Neuronal stem cell (in vitro differentiated cells): ENCODE measurements around the gene GET3.

Experiments
- DNase-seq: peaks from one replicate; pipeline ENCODE4 v3.0.0-alpha.2; 2013; ENCODE audit warnings: low spot score
- H2AFZ ChIP-seq: one replicate; pipeline ENCODE4 v1.6.1; 2013; ENCODE audit warnings: mild to moderate bottlenecking, low read length, inconsistent platforms
- H2AK5ac ChIP-seq: 2 replicates; pipeline ENCODE4 v1.6.1; 2013; ENCODE audit warnings: low read depth, mild to moderate bottlenecking, inconsistent platforms, low read length, moderate library complexity, mixed read lengths
- H2BK120ac ChIP-seq: 2 replicates; pipeline ENCODE4 v1.6.1; 2013; ENCODE audit warnings: low read depth, mild to moderate bottlenecking, inconsistent platforms, low read length, moderate library complexity, mixed read lengths
- H2BK12ac ChIP-seq: one replicate; pipeline ENCODE4 v1.6.1; 2013; ENCODE audit warnings: low read length, inconsistent platforms
- H2BK15ac ChIP-seq: 2 replicates; pipeline ENCODE4 v1.6.1; 2013; ENCODE audit warnings: mild to moderate bottlenecking, low read length, inconsistent platforms, mixed read lengths
- H2BK5ac ChIP-seq: one replicate; pipeline ENCODE4 v1.6.1; 2013; ENCODE audit warnings: inconsistent platforms, mild to moderate bottlenecking, low read length, moderate library complexity
- H3K14ac ChIP-seq: one replicate; pipeline ENCODE4 v1.6.1; 2013; ENCODE audit warnings: low read length, inconsistent platforms
- H3K18ac ChIP-seq: 2 replicates; pipeline ENCODE4 v1.6.1; 2013; ENCODE audit warnings: low read length, inconsistent platforms
- H3K23ac ChIP-seq: 2 replicates; pipeline ENCODE4 v1.6.1; 2013; ENCODE audit warnings: low read depth, mild to moderate bottlenecking, mixed read lengths, low read length, inconsistent platforms; ENCODE audit not compliant: poor library complexity
- H3K27ac ChIP-seq: replicated peaks from 3 replicates; pipeline ENCODE4 v1.5.1; 2013; ENCODE audit warnings: low read length, inconsistent platforms
- H3K27me3 ChIP-seq, 3 experiments: 2 replicates each; pipeline ENCODE4 v1.6.1; 2013; ENCODE audit warnings: low read length in 3 of 3, mild to moderate bottlenecking in 2 of 3, inconsistent platforms in 1 of 3, low read depth in 1 of 3, mixed read lengths in 1 of 3, moderate library complexity in 1 of 3; ENCODE audit not compliant: control insufficient read depth in 3 of 3, insufficient read depth in 3 of 3
- H3K36me3 ChIP-seq, 2 donors: replicated peaks in 1 of 2; 2 replicates each; pipeline ENCODE4 v1.6.1; 2013; ENCODE audit warnings: low read length in 2 of 2; ENCODE audit not compliant: control insufficient read depth in 2 of 2, insufficient read depth in 2 of 2
- H3K4ac ChIP-seq: 2 replicates; pipeline ENCODE4 v1.6.1; 2013; ENCODE audit warnings: inconsistent platforms, mild to moderate bottlenecking, low read length, moderate library complexity
- H3K4me1 ChIP-seq, 2 donors: 1 replicate in 1 of 2; 2 replicates in 1 of 2; pipeline ENCODE4 v1.6.1; 2013; ENCODE audit warnings: low read length in 2 of 2, low read depth in 1 of 2; ENCODE audit not compliant: control insufficient read depth in 2 of 2, insufficient read depth in 1 of 2
- H3K4me2 ChIP-seq: one replicate; pipeline ENCODE4 v1.6.1; 2013; ENCODE audit warnings: mild to moderate bottlenecking, low read length, inconsistent platforms; ENCODE audit not compliant: insufficient read depth, poor library complexity, severe bottlenecking
- H3K4me3 ChIP-seq, 2 donors: 2 replicates each; pipeline ENCODE4 v1.5.1; 2013; ENCODE audit warnings: low read length in 2 of 2, mild to moderate bottlenecking in 2 of 2, inconsistent platforms in 1 of 2, moderate library complexity in 1 of 2
- H3K79me1 ChIP-seq: one replicate; pipeline ENCODE4 v1.6.1; 2013; ENCODE audit warnings: low read depth, mild to moderate bottlenecking, inconsistent platforms, low read length, moderate library complexity
- H3K9ac ChIP-seq: one replicate; pipeline ENCODE4 v1.6.1; 2013; ENCODE audit warnings: mild to moderate bottlenecking, low read depth, low read length, inconsistent platforms; ENCODE audit not compliant: poor library complexity
- H3K9me3 ChIP-seq, 2 donors: replicated peaks in 1 of 2; 2 replicates each; pipeline versions ENCODE3 to v1.6.1; 2013; ENCODE audit warnings: low read length in 2 of 2, mild to moderate bottlenecking in 2 of 2, inconsistent platforms in 1 of 2, low read depth in 1 of 2, mixed read lengths in 1 of 2, moderate library complexity in 1 of 2; ENCODE audit not compliant: control insufficient read depth in 2 of 2, insufficient read depth in 1 of 2
- H4K8ac ChIP-seq: one replicate; pipeline ENCODE4 v1.6.1; 2013; ENCODE audit warnings: low read depth, mild to moderate bottlenecking, inconsistent platforms, low read length, moderate library complexity
- H4K91ac ChIP-seq: one replicate; pipeline ENCODE4 v1.6.1; 2013; ENCODE audit warnings: low read length, low read depth, mild to moderate bottlenecking, inconsistent platforms; ENCODE audit not compliant: poor library complexity
- WGBS, 2 donors: extraction: QIAGEN DNeasy Blood & Tissue Kit; methylation state at CpG; one replicate each; pipeline ENCODE4 v1.1.7; 2013; ENCODE audit warnings: missing lambda C conversion rate in 2 of 2, mixed read lengths in 1 of 2; ENCODE audit not compliant: insufficient read length in 2 of 2, insufficient replicate concordance in 1 of 2; ENCODE audit errors: extremely low coverage in 2 of 2; 5-methylcytosine and 5-hydroxymethylcytosine counted together

The GET3 gene

DNA sequence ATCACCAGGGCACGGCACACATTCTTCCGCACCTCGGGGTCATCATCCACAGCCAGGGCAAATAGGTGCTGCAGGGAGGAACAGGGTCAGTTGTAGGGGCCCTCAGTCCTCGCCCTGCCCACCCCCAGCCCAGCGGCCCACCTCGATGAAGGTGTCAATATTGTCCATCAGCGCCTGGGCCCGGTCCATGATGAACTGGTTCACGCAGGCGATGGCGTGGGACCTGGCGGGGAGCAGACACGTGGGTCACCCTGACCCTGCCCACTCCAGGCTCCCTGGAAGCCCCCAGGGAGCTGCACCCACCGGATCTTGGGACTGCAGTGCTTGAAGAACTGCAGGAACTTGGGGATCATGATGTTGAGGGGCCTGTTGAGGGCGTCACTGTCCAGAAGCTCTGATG, 22.2 kb upstream of the GET3 start:
- Histone ChIP-seq H3K18ac (no peak overlapping the region), H2BK5ac (peak overlapping the region; percentile 42), H2AK5ac (no peak overlapping the region), H2BK12ac (no peak overlapping the region), H3K36me3 (peaks cover 60 to 93% of the 10 kb centered on the region in 2 donors), H2BK15ac (no peak overlapping the region), H3K27me3 (no peaks in the 10 kb centered on the region), H3K4me3 (no peak overlapping the region), H2AFZ (no peak overlapping the region), H3K14ac (no peak overlapping the region), H4K91ac (no peak overlapping the region), H3K23ac (peak overlapping the region; percentile 32), H3K4me1 (no peaks in the 10 kb centered on the region), H3K79me1 (peaks cover 14% of the 10 kb centered on the region), H2BK120ac (no peak overlapping the region), H3K9ac (no peak overlapping the region), H4K8ac (no peak overlapping the region), H3K4me2 (no peak overlapping the region), H3K27ac (no peak overlapping the region), H3K4ac (no peak overlapping the region), H3K9me3 (peaks cover 0 to 3% of the 10 kb centered on the region in 2 donors)
- DNase-seq: no peak
- WGBS, 2 donors: no CpG with 5 or more reads among the region's 15 CpGs

DNA sequence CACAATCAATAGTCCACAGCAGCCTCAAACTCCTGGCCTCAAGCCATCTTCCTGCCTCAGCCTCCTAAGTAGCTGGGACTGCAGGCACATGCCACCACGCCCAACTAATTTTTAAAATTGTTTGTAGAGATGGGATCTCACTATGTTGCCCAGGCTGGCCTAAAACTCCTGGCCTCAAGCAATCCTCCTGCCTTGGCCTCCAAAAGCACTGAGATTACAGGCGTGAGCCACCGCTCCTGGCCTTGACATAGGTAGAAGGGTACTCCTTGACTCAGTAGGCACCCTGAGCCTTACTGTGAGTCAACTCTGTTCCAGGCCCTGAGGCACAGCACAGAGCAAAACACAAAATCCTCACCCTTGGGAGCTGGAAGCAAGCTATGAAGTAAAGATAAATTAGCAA, 21.4 kb upstream of the GET3 start:
- no peak overlapping the region for H2BK15ac ChIP-seq
- peaks cover 19% of the 10 kb centered on the region for H3K79me1 ChIP-seq
- no peak overlapping the region for H2BK5ac ChIP-seq
- H4K91ac ChIP-seq: no peak overlapping the region
- no peak overlapping the region for H3K9ac ChIP-seq
- H2AFZ ChIP-seq: no peak overlapping the region
- DNase-seq: no peak
- peaks cover 4 to 6% of the 10 kb centered on the region in 2 donors for H3K4me1 ChIP-seq
- no peak overlapping the region for H3K4ac ChIP-seq
- H3K4me3 ChIP-seq: no peak overlapping the region
- no peak overlapping the region for H2AK5ac ChIP-seq
- H3K36me3 ChIP-seq: peaks cover 54 to 94% of the 10 kb centered on the region in 2 donors
- H3K18ac ChIP-seq: no peak overlapping the region
- H2BK12ac ChIP-seq: no peak overlapping the region
- H3K9me3 ChIP-seq: peaks cover 0 to 3% of the 10 kb centered on the region in 2 donors
- no peak overlapping the region for H3K27ac ChIP-seq
- no peak overlapping the region for H3K4me2 ChIP-seq
- no peak overlapping the region for H3K23ac ChIP-seq
- no peak overlapping the region for H2BK120ac ChIP-seq
- no peak overlapping the region for H4K8ac ChIP-seq
- no CpG with 5 or more reads among the region's 3 CpGs for whole genome bisulfite sequencing, 2 donors
- H3K27me3 ChIP-seq: no peaks in the 10 kb centered on the region
- no peak overlapping the region for H3K14ac ChIP-seq

DNA sequence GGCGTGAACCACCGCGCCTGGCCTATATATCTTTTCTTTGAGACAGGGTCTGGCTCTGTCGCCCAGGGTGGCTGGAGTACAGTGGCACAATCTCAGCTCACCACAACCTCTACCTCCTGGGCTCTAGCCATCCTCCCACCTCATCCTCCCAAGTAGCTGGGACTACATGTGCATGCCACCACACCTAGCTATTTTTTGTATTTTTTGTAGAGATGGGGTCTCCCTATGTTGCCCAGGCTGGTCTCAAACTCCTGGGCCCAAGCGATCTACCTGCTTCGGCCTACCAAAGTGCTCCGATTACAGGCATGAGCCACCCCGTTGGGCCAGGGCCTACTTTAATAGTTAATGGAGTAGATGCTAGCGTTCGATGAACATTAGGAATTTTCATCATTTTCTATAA, 17.0 kb upstream of the GET3 start:
- DNase-seq: no peak
- H3K4me1 ChIP-seq: peaks cover 6 to 7% of the 10 kb centered on the region in 2 donors
- H4K91ac ChIP-seq: no peak overlapping the region
- H3K23ac ChIP-seq: no peak overlapping the region
- H3K27ac ChIP-seq: no peak overlapping the region
- H3K9ac ChIP-seq: no peak overlapping the region
- H3K79me1 ChIP-seq: peaks cover 14% of the 10 kb centered on the region
- H2AK5ac ChIP-seq: no peak overlapping the region
- no peaks in the 10 kb centered on the region for H3K27me3 ChIP-seq
- H3K9me3 ChIP-seq: no peaks in the 10 kb centered on the region
- no peak overlapping the region for H3K4ac ChIP-seq
- no peak overlapping the region for H3K14ac ChIP-seq
- H3K4me3 ChIP-seq: peak overlapping the region in 1 of 2 donors; percentile 79
- no peak overlapping the region for H2AFZ ChIP-seq
- no peak overlapping the region for H2BK5ac ChIP-seq
- H4K8ac ChIP-seq: no peak overlapping the region
- H2BK12ac ChIP-seq: no peak overlapping the region
- H3K18ac ChIP-seq: no peak overlapping the region
- H2BK120ac ChIP-seq: no peak overlapping the region
- peak overlapping the region; percentile 93 for H3K4me2 ChIP-seq
- WGBS, 2 donors: no CpG with 5 or more reads among the region's 10 CpGs
- peaks cover 28 to 54% of the 10 kb centered on the region in 2 donors for H3K36me3 ChIP-seq
- no peak overlapping the region for H2BK15ac ChIP-seq

DNA sequence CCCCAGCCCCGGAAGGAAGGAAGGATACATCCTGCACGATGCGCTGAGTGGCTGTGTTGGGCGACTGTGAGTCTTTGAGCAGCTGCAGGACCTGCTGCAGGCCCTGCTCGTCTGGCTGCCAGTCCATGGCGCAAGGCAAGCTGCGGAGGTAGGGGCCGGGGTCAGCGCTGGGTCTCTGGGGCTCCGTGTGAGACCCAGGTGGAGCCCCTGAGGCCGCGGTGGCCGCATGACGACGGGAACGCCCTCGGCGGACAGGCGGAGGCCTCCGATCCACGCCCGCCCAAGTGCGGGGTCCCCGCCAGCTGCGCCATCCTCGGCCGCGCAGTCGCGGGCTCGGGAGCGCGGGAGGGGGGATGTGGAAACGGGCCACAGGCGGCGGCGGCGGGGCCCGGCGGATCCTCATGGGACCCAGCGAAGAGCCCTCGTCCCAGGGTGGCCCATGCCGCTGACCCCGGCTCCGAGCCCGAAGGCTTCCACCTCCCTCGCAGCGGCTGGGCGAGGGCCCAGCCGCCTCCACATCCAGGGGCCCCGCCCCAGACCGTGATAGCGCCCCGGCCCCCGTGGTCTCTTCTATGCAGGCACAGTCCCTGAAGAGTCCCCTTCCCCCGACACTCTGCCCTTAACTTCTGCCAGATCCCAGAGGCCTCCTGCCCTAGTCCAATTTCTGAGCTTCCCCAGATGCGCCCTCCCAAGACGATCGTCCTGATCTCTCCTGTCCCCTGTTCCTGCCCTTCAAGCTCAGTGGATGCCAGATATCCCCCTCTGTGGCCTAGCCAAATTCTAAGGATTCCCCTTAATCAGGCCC, 16.2 kb upstream of the GET3 start:
- peak overlapping the region; percentile 85 for H3K18ac ChIP-seq

More for the DNA sequence above, 16.2 kb upstream of the GET3 start:
- H2BK120ac ChIP-seq: peak overlapping the region; percentile 0
- no peak overlapping the region for H2BK15ac ChIP-seq
- H3K14ac ChIP-seq: peak overlapping the region; percentile 28
- H2BK12ac ChIP-seq: no peak overlapping the region
- H2AFZ ChIP-seq: no peak overlapping the region
- peak overlapping the region; percentile 79 to 85 for H3K4me3 ChIP-seq
- H4K91ac ChIP-seq: no peak overlapping the region
- WGBS, 2 donors: no CpG with 5 or more reads among the region's 59 CpGs
- H3K23ac ChIP-seq: peak overlapping the region; percentile 44
- peaks cover 12% of the 10 kb centered on the region for H3K79me1 ChIP-seq
- no peak overlapping the region for H4K8ac ChIP-seq
- peaks cover 21 to 46% of the 10 kb centered on the region in 2 donors for H3K36me3 ChIP-seq
- DNase-seq: no peak
- H3K4ac ChIP-seq: no peak overlapping the region
- no peaks in the 10 kb centered on the region for H3K27me3 ChIP-seq
- H3K4me1 ChIP-seq: peaks cover 6 to 7% of the 10 kb centered on the region in 2 donors
- peak overlapping the region; percentile 84 for H2AK5ac ChIP-seq
- H3K9ac ChIP-seq: peak overlapping the region; percentile 87
- peak overlapping the region; percentile 40 for H2BK5ac ChIP-seq
- peak overlapping the region; percentile 97 for H3K27ac ChIP-seq
- peak overlapping the region; percentile 93 for H3K4me2 ChIP-seq
- no peaks in the 10 kb centered on the region for H3K9me3 ChIP-seq
